IMR-90 (cell line): ENCODE measurements around the gene UGGT2. TPM values are rescaled to one million over a fixed set of nuclear protein-coding genes. Genes with fewer than 3 reads are reported as not detected.

Experiments
- ATAC-seq: fragments of 200-7000 bp; cut with Tn5 transposase; 2 replicates; pipeline ENCODE4 v1.9.1; 2020; ENCODE audit warnings: low read depth, mild to moderate bottlenecking, moderate library complexity
- BruUV-seq: library from RNA; stranded (reverse); fragments of 400-500 nt; replicated peaks from 2 replicates; lab custom pipeline; 2021; lab: Mats Ljungman, UMichigan
- CTCF ChIA-PET: fragments of 300-600 bp; formaldehyde crosslinking; extraction: SDS; loops from one replicate; lab custom pipeline; 2021; ENCODE audit warnings: antibody characterized with exemption; lab: Yijun Ruan, JAX
- POLR2A ChIA-PET: fragments of 300-600 bp; sonication (Branson Sonifier 250); formaldehyde crosslinking; loops from one replicate; lab custom pipeline; 2022; ENCODE audit warnings: antibody characterized with exemption; ENCODE audit not compliant: unreplicated experiment; lab: Charles Lee
- DNase-seq: peaks from one replicate; pipeline ENCODE4 v3.0.0; 2013
- H2AFZ ChIP-seq: replicated peaks from 2 replicates; pipeline ENCODE3; 2013; ENCODE audit warnings: low read length, mild to moderate bottlenecking; ENCODE audit not compliant: poor library complexity
- H2AK5ac ChIP-seq: 2 replicates; pipeline ENCODE4 v1.6.1; 2013; ENCODE audit warnings: low read depth, low read length, inconsistent platforms
- H2AK9ac ChIP-seq: replicated peaks from 2 replicates; pipeline ENCODE3; 2013; ENCODE audit warnings: mild to moderate bottlenecking, low read depth, low read length, moderate library complexity; ENCODE audit not compliant: poor library complexity
- H2BK120ac ChIP-seq: 2 replicates; pipeline ENCODE4 v1.6.1; 2013; ENCODE audit warnings: low read depth, low read length, inconsistent platforms
- H2BK15ac ChIP-seq: 3 replicates; pipeline ENCODE4 v1.6.1; 2013; ENCODE audit warnings: low read depth, low read length, inconsistent platforms
- H2BK20ac ChIP-seq: 2 replicates; pipeline ENCODE4 v1.6.1; 2013; ENCODE audit warnings: low read depth, mild to moderate bottlenecking, inconsistent platforms, low read length, moderate library complexity
- H2BK5ac ChIP-seq: 2 replicates; pipeline ENCODE4 v1.6.1; 2013; ENCODE audit warnings: mild to moderate bottlenecking, low read depth, low read length, inconsistent platforms; ENCODE audit not compliant: poor library complexity, severe bottlenecking
- H3K14ac ChIP-seq: replicated peaks from 2 replicates; pipeline ENCODE4 v1.6.1; 2013; ENCODE audit warnings: low read depth, low read length, inconsistent platforms
- H3K18ac ChIP-seq: 2 replicates; pipeline ENCODE4 v1.6.1; 2013; ENCODE audit warnings: low read depth, low read length, control low read depth
- H3K23ac ChIP-seq: 2 replicates; pipeline ENCODE4 v1.6.1; 2013; ENCODE audit warnings: low read depth, low read length, inconsistent platforms
- H3K27ac ChIP-seq: 2 replicates; pipeline ENCODE4 v1.5.1; 2013; ENCODE audit warnings: mild to moderate bottlenecking, control low read depth, low read length; ENCODE audit not compliant: insufficient read depth
- H3K27me3 ChIP-seq: 2 replicates; pipeline ENCODE4 v1.6.1; 2013; ENCODE audit warnings: low read length; ENCODE audit not compliant: control insufficient read depth, insufficient read depth
- H3K36me3 ChIP-seq: 2 replicates; pipeline ENCODE4 v1.6.1; 2013; ENCODE audit warnings: low read length, mixed read lengths; ENCODE audit not compliant: control insufficient read depth, insufficient read depth
- H3K4ac ChIP-seq: 2 replicates; pipeline ENCODE4 v1.6.1; 2013; ENCODE audit warnings: low read depth, low read length, inconsistent platforms
- H3K4me1 ChIP-seq: 2 replicates; pipeline ENCODE4 v1.6.1; 2013; ENCODE audit warnings: low read length, mixed read lengths; ENCODE audit not compliant: control insufficient read depth, insufficient read depth
- H3K4me2 ChIP-seq: 2 replicates; pipeline ENCODE4 v1.6.1; 2013; ENCODE audit warnings: low read depth, mild to moderate bottlenecking, control low read depth, low read length, moderate library complexity
- H3K4me3 ChIP-seq: 2 replicates; pipeline ENCODE4 v1.5.1; 2013; ENCODE audit warnings: low read depth, mild to moderate bottlenecking, control low read depth, low read length, moderate library complexity; ENCODE audit not compliant: insufficient read depth
- H3K56ac ChIP-seq: 2 replicates; pipeline ENCODE4 v1.6.1; 2013; ENCODE audit warnings: low read length, inconsistent platforms; ENCODE audit not compliant: insufficient read depth; ENCODE audit errors: extremely low read depth
- H3K79me1 ChIP-seq, 2 experiments: 2 replicates each; pipeline ENCODE4 v1.6.1; 2013; ENCODE audit warnings: low read length in 2 of 2, inconsistent platforms in 1 of 2, low read depth in 1 of 2
- H3K9ac ChIP-seq: 2 replicates; pipeline ENCODE4 v1.6.1; 2013; ENCODE audit warnings: low read depth, low read length, control low read depth
- H3K9me1 ChIP-seq: 2 replicates; pipeline ENCODE4 v1.6.1; 2013; ENCODE audit warnings: low read length, inconsistent platforms; ENCODE audit not compliant: insufficient read depth
- H3K9me3 ChIP-seq: 2 replicates; pipeline ENCODE4 v1.6.1; 2013; ENCODE audit warnings: low read length; ENCODE audit not compliant: control insufficient read depth, insufficient read depth
- H4K20me1 ChIP-seq: 2 replicates; pipeline ENCODE4 v1.6.1; 2013; ENCODE audit warnings: low read length, inconsistent platforms; ENCODE audit not compliant: insufficient read depth
- H4K5ac ChIP-seq: 2 replicates; pipeline ENCODE4 v1.6.1; 2013; ENCODE audit warnings: mild to moderate bottlenecking, low read depth, low read length, control low read depth
- H4K8ac ChIP-seq, 2 experiments: 2 replicates each; pipeline ENCODE4 v1.6.1; 2013; ENCODE audit warnings: low read depth in 2 of 2, low read length in 2 of 2, control low read depth in 1 of 2, inconsistent platforms in 1 of 2
- H4K91ac ChIP-seq: 2 replicates; pipeline ENCODE4 v1.6.1; 2013; ENCODE audit warnings: low read depth, low read length, inconsistent platforms; ENCODE audit not compliant: insufficient read depth
- BHLHE40 ChIP-seq: fragments of 150-350 bp; IDR thresholded peaks from 2 replicates; pipeline ENCODE4 v1.6.1; 2016; ENCODE audit warnings: mild to moderate bottlenecking, low read depth, low read length
- CTCF ChIP-seq: conservative IDR thresholded peaks from 2 replicates; pipeline ENCODE4 v1.5.1; 2012; ENCODE audit warnings: mild to moderate bottlenecking, low read depth, low read length, improper control_type of control experiment
- ELK1 ChIP-seq: fragments of 150-350 bp; IDR thresholded peaks from 2 replicates; pipeline ENCODE4 v1.6.1; 2016; ENCODE audit warnings: low read depth, mild to moderate bottlenecking, low read length, moderate library complexity, borderline replicate concordance
- MAFK ChIP-seq: IDR thresholded peaks from 2 replicates; pipeline ENCODE4 v1.6.1; 2012; ENCODE audit warnings: low read depth, low read length, improper control_type of control experiment
- MXI1 ChIP-seq: IDR thresholded peaks from 2 replicates; pipeline ENCODE4 v1.6.1; 2012; ENCODE audit warnings: low read depth, mild to moderate bottlenecking, low read length, moderate library complexity, borderline replicate concordance
- RAD21 ChIP-seq: IDR thresholded peaks from 2 replicates; pipeline ENCODE4 v1.6.1; 2012; ENCODE audit warnings: low read length, improper control_type of control experiment
- RFX5 ChIP-seq: IDR thresholded peaks from 2 replicates; pipeline ENCODE4 v1.8.0; 2012; ENCODE audit warnings: low read depth, mild to moderate bottlenecking, low read length, moderate library complexity
- WGBS, 2 experiments: methylation state at CpG; one replicate each; pipeline versions ENCODE4 v1.1.5 to v1.1.7; 2013; ENCODE audit warnings: missing lambda C conversion rate in 2 of 2; ENCODE audit not compliant: insufficient read length in 1 of 2; ENCODE audit errors: extremely low coverage in 2 of 2; 5-methylcytosine and 5-hydroxymethylcytosine counted together
- dilution Hi-C: fragments of 300-500 bp; cut with HindIII; formaldehyde crosslinking; loops from one replicate; pipeline ENCODE4 v1.14.3; 2018; ENCODE audit warnings: low sequenced_read_pairs; ENCODE audit not compliant: unreplicated experiment
- in situ Hi-C: fragments of 300-500 bp; cut with MboI; formaldehyde crosslinking; loops from 3 replicates; pipeline ENCODE4 v1.14.3; 2019; ENCODE audit warnings: low sequenced_read_pairs, inconsistent platforms, mixed read lengths
- intact Hi-C: fragments of 100-400 bp; cut with micrococcal nuclease; formaldehyde crosslinking; loops from 2 replicates; pipeline ENCODE4 v1.10.0; 2022
- polyA plus RNA-seq, 3 experiments: library from polyadenylated mRNA; depleted of rRNA; stranded (reverse); fragments of >200 nt; gene quantifications; 2 replicates each; pipeline ENCODE4 v1.2.3, GENCODE V29; 2012; ENCODE audit warnings: low replicate concordance in 1 of 3
- total RNA-seq: library from RNA; depleted of rRNA; stranded (reverse); fragments of >200 nt; gene quantifications from 2 replicates; pipeline ENCODE4 v1.2.3, GENCODE V29; 2012

The UGGT2 gene
- total and polyA plus RNA-seq, 2 of the 4 experiments (the other 2 are of a cell fraction) = 21.4 to 40.1 TPM

- no peak overlapping the region for H3K18ac ChIP-seq
- no peak overlapping the region for H3K27ac ChIP-seq
- DNase-seq = peak; percentile 21
Measured at GRCh38 chr13:95787356-95788099, 265.7 kb downstream of the UGGT2 start.

More at GRCh38 chr13:95787356-95788099, 265.7 kb downstream of the UGGT2 start:
- no peak overlapping the region for H3K9ac ChIP-seq
- no peak overlapping the region for H3K23ac ChIP-seq
- H3K56ac ChIP-seq = no peak overlapping the region
- no peak overlapping the region for H2AFZ ChIP-seq
- H2BK5ac ChIP-seq = no peak overlapping the region
- WGBS, 2 experiments = no CpG with 5 or more reads among the region's 1 CpG
- H2BK15ac ChIP-seq = no peak overlapping the region
- no peak overlapping the region for H3K4me2 ChIP-seq
- TF ChIP-seq ELK1 = no peak
- no peak for TF ChIP-seq MXI1
- TF ChIP-seq BHLHE40 = no peak
- no peak for TF ChIP-seq MAFK
- no peak for TF ChIP-seq RAD21
- no peak for TF ChIP-seq RFX5
- TF ChIP-seq CTCF = no peak
- no TSS peak for BruUV-seq
- ChIA-PET POLR2A (no interaction called here), CTCF (no interaction called here)
- peaks cover 0 to 21% of the 10 kb centered on the region in 2 experiments; a peak in 3 of 4 replicates for H3K79me1 ChIP-seq
- H3K9me1 ChIP-seq = peaks cover 6% of the 10 kb centered on the region
- no peak overlapping the region for H3K14ac ChIP-seq
- no peaks in the 10 kb centered on the region for H3K27me3 ChIP-seq
- H2AK5ac ChIP-seq = no peak overlapping the region
- no peak overlapping the region for H2BK120ac ChIP-seq
- H2AK9ac ChIP-seq = no peak overlapping the region
- dilution Hi-C loops = no loop called here
- no peak for ATAC-seq
- peaks cover 12% of the 10 kb centered on the region for H3K36me3 ChIP-seq
- no peak overlapping the region for H3K4me3 ChIP-seq
- no peak overlapping the region for H4K8ac ChIP-seq
- no peak overlapping the region for H3K4ac ChIP-seq
- no peak overlapping the region for H4K5ac ChIP-seq
- in situ Hi-C loops = no loop called here
- intact Hi-C loops = no loop called here
- H4K91ac ChIP-seq = no peak overlapping the region
- no peak overlapping the region for H2BK20ac ChIP-seq
- H3K9me3 ChIP-seq = no peaks in the 10 kb centered on the region
- H3K4me1 ChIP-seq = peaks cover 8% of the 10 kb centered on the region
- H4K20me1 ChIP-seq = peaks cover 12% of the 10 kb centered on the region; the same call in 1 of the 2 replicates
